GM23338 (cell line): Measurements from ENCODE around the gene CLDN11. TPM values are rescaled to one million over a fixed set of nuclear protein-coding genes. Genes with fewer than 3 reads are reported as not detected.

Experiments
- ATAC-seq: fragments of 200-7000 bp; cut with Tn5 transposase; 3 replicates; pipeline ENCODE4 v1.9.1; 2020
- DNase-seq: peaks from one replicate; pipeline ENCODE4 v3.0.0-alpha.2; 2015; ENCODE audit warnings: low spot score
- H2AFZ ChIP-seq: fragments of 200-600 bp; sonication (generic); 2 replicates; pipeline ENCODE4 v1.8.0; 2016; ENCODE audit warnings: antibody characterized with exemption, mild to moderate bottlenecking, moderate library complexity
- H3F3A ChIP-seq: fragments of 200-600 bp; sonication (generic); replicated peaks from 2 replicates; pipeline ENCODE4 v1.8.0; 2017; ENCODE audit warnings: antibody characterized with exemption, mixed run types, low read depth
- H3K27ac ChIP-seq: fragments of 200-600 bp; sonication (generic); 2 replicates; pipeline ENCODE4 v1.6.1; 2016; ENCODE audit warnings: low read depth
- H3K27me3 ChIP-seq: fragments of 200-600 bp; sonication (generic); 2 replicates; pipeline ENCODE4 v1.8.0; 2016; ENCODE audit warnings: mild to moderate bottlenecking, mixed run types, moderate library complexity; ENCODE audit not compliant: insufficient read depth
- H3K36me3 ChIP-seq: fragments of 200-600 bp; sonication (generic); 2 replicates; pipeline ENCODE4 v1.8.0; 2016; ENCODE audit warnings: mild to moderate bottlenecking; ENCODE audit not compliant: insufficient read depth
- H3K4me1 ChIP-seq: fragments of 200-600 bp; sonication (generic); 2 replicates; pipeline ENCODE4 v1.8.0; 2016; ENCODE audit warnings: mild to moderate bottlenecking, moderate library complexity; ENCODE audit not compliant: insufficient read depth
- H3K4me2 ChIP-seq: fragments of 200-600 bp; sonication (generic); 2 replicates; pipeline ENCODE4 v1.7.1; 2017; ENCODE audit warnings: mixed run types
- H3K4me3 ChIP-seq: fragments of 200-600 bp; sonication (generic); 2 replicates; pipeline ENCODE4 v1.6.1; 2016; ENCODE audit warnings: mixed run types
- H3K79me2 ChIP-seq: fragments of 200-600 bp; sonication (generic); replicated peaks from 2 replicates; pipeline ENCODE4 v1.8.0; 2017; ENCODE audit warnings: mild to moderate bottlenecking; ENCODE audit not compliant: insufficient read depth
- H3K9me2 ChIP-seq: fragments of 200-600 bp; sonication (generic); 2 replicates; pipeline ENCODE4 v1.8.0; 2017; ENCODE audit not compliant: insufficient read depth
- H4K20me1 ChIP-seq: fragments of 200-600 bp; sonication (generic); replicated peaks from 2 replicates; pipeline ENCODE4 v1.8.0; 2017; ENCODE audit warnings: mild to moderate bottlenecking; ENCODE audit not compliant: insufficient read depth
- H3K27ac Mint-ChIP-seq: 2 replicates; pipeline ENCODE4 v1.8.0; 2020; ENCODE audit warnings: inconsistent platforms, mild to moderate bottlenecking, moderate library complexity, mixed read lengths
- H3K27me3 Mint-ChIP-seq: 3 replicates; pipeline ENCODE4 v1.8.0; 2022; ENCODE audit warnings: low read depth, mild to moderate bottlenecking, moderate library complexity, mixed read lengths, inconsistent platforms; ENCODE audit not compliant: insufficient read depth, poor library complexity
- H3K36me3 Mint-ChIP-seq: 3 replicates; pipeline ENCODE4 v1.8.0; 2021; ENCODE audit warnings: low read depth, mild to moderate bottlenecking, inconsistent platforms, moderate library complexity, mixed read lengths
- H3K4me1 Mint-ChIP-seq: 3 replicates; pipeline ENCODE4 v1.8.0; 2020; ENCODE audit warnings: mild to moderate bottlenecking, inconsistent platforms, mixed read lengths
- H3K4me3 Mint-ChIP-seq: 3 replicates; pipeline ENCODE4 v1.8.0; 2021; ENCODE audit warnings: moderate library complexity, mild to moderate bottlenecking, inconsistent platforms, mixed read lengths
- H3K9me3 Mint-ChIP-seq: 3 replicates; pipeline ENCODE4 v1.8.0; 2020; ENCODE audit warnings: moderate library complexity, mild to moderate bottlenecking, inconsistent platforms, mixed read lengths
- CREB1 ChIP-seq: fragments of 250-450 bp; sonication (Bioruptor Pico); IDR thresholded peaks from 2 replicates; pipeline ENCODE4 v1.5.0; 2020; ENCODE audit warnings: low read depth, mild to moderate bottlenecking, moderate library complexity
- CTCF ChIP-seq, 2 experiments: fragments of 200-600 bp in 1 of 2; sonication (generic) in 1 of 2; conservative IDR thresholded peaks; 2 replicates each; pipeline versions ENCODE4 v1.5.1 to v1.6.1; 2016 to 2017; ENCODE audit warnings: antibody characterized with exemption in 2 of 2, low read depth in 2 of 2, mild to moderate bottlenecking in 2 of 2, moderate library complexity in 1 of 2
- ETS1 ChIP-seq: IDR thresholded peaks from 2 replicates; pipeline ENCODE4 v1.6.1; 2016; ENCODE audit warnings: antibody characterized with exemption
- JUNB ChIP-seq: IDR thresholded peaks from one replicate; pipeline ENCODE4 v1.6.1; 2016; ENCODE audit warnings: antibody characterized with exemption; ENCODE audit not compliant: unreplicated experiment
- POLR2AphosphoS5 ChIP-seq: IDR thresholded peaks from 2 replicates; pipeline ENCODE4 v1.6.1; 2016; ENCODE audit warnings: antibody characterized with exemption, low read depth
- REST ChIP-seq: IDR thresholded peaks from one replicate; pipeline ENCODE4 v1.6.1; 2018; ENCODE audit warnings: antibody characterized with exemption; ENCODE audit not compliant: unreplicated experiment
- STAT1 ChIP-seq: IDR thresholded peaks from one replicate; pipeline ENCODE4 v1.6.1; 2016; ENCODE audit warnings: antibody characterized with exemption; ENCODE audit not compliant: unreplicated experiment
- ZNF114 ChIP-seq: fragments of 250-450 bp; sonication (Bioruptor Pico); IDR thresholded peaks from 2 replicates; pipeline ENCODE4 v1.5.0; 2020; ENCODE audit warnings: mild to moderate bottlenecking, moderate library complexity
- ZNF331 ChIP-seq: fragments of 250-450 bp; sonication (Bioruptor Pico); IDR thresholded peaks from 2 replicates; pipeline ENCODE4 v1.5.0; 2020; ENCODE audit warnings: low read depth, mild to moderate bottlenecking, moderate library complexity
- ZNF462 ChIP-seq: fragments of 250-450 bp; sonication (Bioruptor Pico); IDR thresholded peaks from 2 replicates; pipeline ENCODE4 v1.5.0; 2020; ENCODE audit warnings: mild to moderate bottlenecking, moderate library complexity
- polyA plus RNA-seq: library from polyadenylated mRNA; unstranded; fragments of >200 nt; fragmentation: Nextera tagmentation; extraction: Ambion mirVana; gene quantifications from 2 replicates; pipeline ENCODE4 v1.2.1, GENCODE V29; 2016
- total RNA-seq: library from RNA; depleted of rRNA; stranded (reverse); fragments of >200 nt; shearing (Covaris generic); gene quantifications from 2 replicates; pipeline ENCODE4 v1.2.3, GENCODE V29; 2014

Gene CLDN11
- total and polyA plus RNA-seq, 2 experiments from 2014 or later = 5.2 to 8.3 TPM

GRCh38 chr3:170428095-170428494 is 9.4 kb downstream of the CLDN11 start:
- H3K27ac ChIP-seq = no peak overlapping the region

More at GRCh38 chr3:170428095-170428494, 9.4 kb downstream of the CLDN11 start:
- TF ChIP-seq STAT1 (no peak), ZNF114 (CRISPR knock-in tag) (no peak), ZNF331 (CRISPR knock-in tag) (no peak), JUNB (no peak), ZNF462 (CRISPR knock-in tag) (no peak), POLR2AphosphoS5 (no peak), CREB1 (CRISPR knock-in tag) (no peak), CTCF (conservative IDR thresholded peaks at IDR 0.05; ENCODE audit: low read depth in 2 of 2) (no peak), ETS1 (no peak), REST (no peak)
- H3K9me2 ChIP-seq = 0 out of 2 replicates have a peak, but pooled peaks cover 3% of the 10 kb centered on the region
- no peak overlapping the region for H3K27ac Mint-ChIP-seq
- H3K27me3 ChIP-seq = no peaks in the 10 kb centered on the region
- no peak overlapping the region for H3K4me3 ChIP-seq
- no peaks in the 10 kb centered on the region for H3K4me1 ChIP-seq
- ATAC-seq (no peak), DNase-seq (no peak)
- H3K79me2 ChIP-seq = no peaks in the 10 kb centered on the region
- H3K9me3 Mint-ChIP-seq = no peaks in the 10 kb centered on the region
- no peak overlapping the region for H3K4me2 ChIP-seq
- H3F3A ChIP-seq = no peaks in the 10 kb centered on the region
- H3K4me3 Mint-ChIP-seq = no peak overlapping the region
- H2AFZ ChIP-seq = no peak overlapping the region
- 0 out of 3 replicates have a peak, but pooled peaks cover 3% of the 10 kb centered on the region for H3K36me3 Mint-ChIP-seq
- H3K27me3 Mint-ChIP-seq = no peaks in the 10 kb centered on the region
- no peaks in the 10 kb centered on the region for H4K20me1 ChIP-seq
- peaks cover 18% of the 10 kb centered on the region for H3K4me1 Mint-ChIP-seq
- no peaks in the 10 kb centered on the region for H3K36me3 ChIP-seq
